ENCODE results near the gene ARHGAP4.

Gene ARHGAP4

DNA sequence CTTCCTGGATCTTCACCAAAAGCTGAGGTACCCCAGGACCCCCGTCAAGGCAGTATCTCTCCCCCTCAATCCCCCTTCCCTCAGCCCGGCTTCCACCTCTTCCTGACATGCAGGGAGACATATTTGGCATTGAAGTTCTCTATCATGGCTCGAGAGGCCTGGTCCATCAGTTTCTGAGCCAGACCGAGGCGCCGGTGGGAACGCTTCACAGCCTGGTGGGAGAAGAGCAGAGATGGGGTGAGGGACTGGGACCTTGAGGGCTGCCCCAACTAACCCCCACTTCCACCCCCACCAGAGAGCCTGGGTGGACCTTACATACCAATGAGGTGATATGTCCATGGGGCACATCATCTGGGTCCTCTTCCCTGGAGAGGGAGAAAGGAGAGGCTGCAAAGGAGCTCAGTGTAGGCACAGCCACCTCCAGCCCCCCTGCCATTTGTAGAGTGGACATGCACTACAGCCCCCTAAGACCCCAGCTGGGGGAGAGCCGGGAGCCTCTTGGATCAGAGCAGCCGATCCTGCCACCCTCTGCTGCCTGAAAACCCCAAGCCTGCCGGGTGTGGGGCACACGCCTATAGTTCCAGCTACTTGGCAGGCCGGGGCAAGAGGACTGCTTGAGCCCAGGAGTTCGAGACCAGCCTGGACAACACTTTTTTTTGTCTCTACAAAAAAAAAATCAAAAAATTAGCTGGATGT, 6.3 kb upstream of the ARHGAP4 start:
- H2AK5ac ChIP-seq (ENCODE audit: low read length), result no peak overlapping the region
- peaks cover 10% of the 10 kb centered on the region for H3K79me2 ChIP-seq (ENCODE audit: control insufficient read depth, insufficient read depth, low read length)
- DNase-seq, result no peak
- no peaks in the 10 kb centered on the region for H3K4me1 ChIP-seq (ENCODE audit: control insufficient read depth, low read depth, low read length)
- no peaks in the 10 kb centered on the region for H3K27me3 ChIP-seq (ENCODE audit: insufficient read depth, low read length, poor library complexity)
- no peak overlapping the region for H4K8ac ChIP-seq (ENCODE audit: low read depth, low read length)
- no peak overlapping the region for H3K9ac ChIP-seq (ENCODE audit: low read length)
- no peak overlapping the region for H3K4me3 ChIP-seq (ENCODE audit: low read length)
- no peak overlapping the region for H3K56ac ChIP-seq (ENCODE audit: low read length)
- no peak overlapping the region for H2BK120ac ChIP-seq (ENCODE audit: low read depth, low read length)
- no peak overlapping the region for H2BK15ac ChIP-seq (replicated peaks; ENCODE audit: low read depth)
- no peaks in the 10 kb centered on the region for H3K36me3 ChIP-seq (ENCODE audit: control insufficient read depth, insufficient read depth, low read length)
- H2BK5ac ChIP-seq (ENCODE audit: low read length), result no peak overlapping the region
- H3K18ac ChIP-seq (ENCODE audit: low read length), result no peak overlapping the region
- H3K23ac ChIP-seq (ENCODE audit: low read length), result no peak overlapping the region
- WGBS (ENCODE audit: extremely low coverage, insufficient coverage, low lambda C conversion rate), result no CpG with 5 or more reads among the region's 13 CpGs
- H3K4ac ChIP-seq (ENCODE audit: low read depth, low read length), result no peak overlapping the region
- H4K5ac ChIP-seq (ENCODE audit: low read length), result no peak overlapping the region
- no peaks in the 10 kb centered on the region for H3K79me1 ChIP-seq (ENCODE audit: low read length)
- H3K4me2 ChIP-seq (ENCODE audit: low read length), result no peak overlapping the region
- no peak overlapping the region for H3K27ac ChIP-seq (ENCODE audit: low read depth, low read length)

DNA sequence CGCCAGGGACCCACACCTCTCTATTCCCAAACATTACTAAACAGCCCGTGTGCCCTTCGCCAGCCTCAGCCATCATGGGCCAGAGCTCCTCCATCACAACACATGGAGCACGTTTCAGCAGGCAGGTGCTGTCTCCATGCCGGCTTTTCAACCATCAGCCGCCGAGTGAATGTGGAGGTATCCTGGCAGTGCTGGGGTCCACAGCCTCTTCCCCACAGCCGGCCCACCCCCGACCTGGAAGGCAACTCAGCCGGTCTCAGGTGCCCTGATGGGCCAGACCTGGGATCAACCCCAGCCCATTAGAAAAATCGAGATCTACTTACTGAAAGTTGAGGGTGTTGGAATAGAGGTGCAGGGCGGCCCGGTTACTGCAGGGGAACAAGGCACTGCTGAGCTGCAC, 5.7 kb upstream of the ARHGAP4 start:
- no peak overlapping the region for H3K4me2 ChIP-seq (ENCODE audit: low read length)
- no peak overlapping the region for H4K8ac ChIP-seq (ENCODE audit: low read depth, low read length)
- no peak overlapping the region for H2AK5ac ChIP-seq (ENCODE audit: low read length)
- no peak overlapping the region for H2BK5ac ChIP-seq (ENCODE audit: low read length)
- H3K27me3 ChIP-seq (ENCODE audit: insufficient read depth, low read length, poor library complexity), result no peaks in the 10 kb centered on the region
- H3K4me3 ChIP-seq (ENCODE audit: low read length), result no peak overlapping the region
- H3K36me3 ChIP-seq (ENCODE audit: control insufficient read depth, insufficient read depth, low read length), result no peaks in the 10 kb centered on the region
- H3K9ac ChIP-seq (ENCODE audit: low read length), result no peak overlapping the region
- DNase-seq, result no peak
- no peaks in the 10 kb centered on the region for H3K4me1 ChIP-seq (ENCODE audit: control insufficient read depth, low read depth, low read length)
- H2BK15ac ChIP-seq (replicated peaks; ENCODE audit: low read depth), result no peak overlapping the region
- H3K4ac ChIP-seq (ENCODE audit: low read depth, low read length), result no peak overlapping the region
- WGBS (ENCODE audit: extremely low coverage, insufficient coverage, low lambda C conversion rate), result no CpG with 5 or more reads among the region's 13 CpGs
- H3K23ac ChIP-seq (ENCODE audit: low read length), result no peak overlapping the region
- H3K18ac ChIP-seq (ENCODE audit: low read length), result no peak overlapping the region
- H3K27ac ChIP-seq (ENCODE audit: low read depth, low read length), result no peak overlapping the region
- H2BK120ac ChIP-seq (ENCODE audit: low read depth, low read length), result no peak overlapping the region
- H3K56ac ChIP-seq (ENCODE audit: low read length), result no peak overlapping the region
- H4K5ac ChIP-seq (ENCODE audit: low read length), result no peak overlapping the region
- H3K79me2 ChIP-seq (ENCODE audit: control insufficient read depth, insufficient read depth, low read length), result peaks cover 10% of the 10 kb centered on the region
- no peaks in the 10 kb centered on the region for H3K79me1 ChIP-seq (ENCODE audit: low read length)

- no peak overlapping the region for H3K9ac ChIP-seq (ENCODE audit: low read length)
- no peak overlapping the region for H3K4me2 ChIP-seq (ENCODE audit: low read length)
- H3K4ac ChIP-seq (ENCODE audit: low read depth, low read length), result no peak overlapping the region
- no peak overlapping the region for H3K27ac ChIP-seq (ENCODE audit: low read depth, low read length)
- no peaks in the 10 kb centered on the region for H3K4me1 ChIP-seq (ENCODE audit: control insufficient read depth, low read depth, low read length)
- H3K23ac ChIP-seq (ENCODE audit: low read length), result no peak overlapping the region
- no peak overlapping the region for H3K56ac ChIP-seq (ENCODE audit: low read length)
- H3K79me2 ChIP-seq (ENCODE audit: control insufficient read depth, insufficient read depth, low read length), result peaks cover 10% of the 10 kb centered on the region
- WGBS (ENCODE audit: extremely low coverage, insufficient coverage, low lambda C conversion rate), result no CpG with 5 or more reads among the region's 8 CpGs
- no peak overlapping the region for H2BK5ac ChIP-seq (ENCODE audit: low read length)
- H3K4me3 ChIP-seq (ENCODE audit: low read length), result no peak overlapping the region
- no peak overlapping the region for H4K8ac ChIP-seq (ENCODE audit: low read depth, low read length)
- H3K18ac ChIP-seq (ENCODE audit: low read length), result no peak overlapping the region
- no peak overlapping the region for H2BK120ac ChIP-seq (ENCODE audit: low read depth, low read length)
- no peak for DNase-seq
- H3K36me3 ChIP-seq (ENCODE audit: control insufficient read depth, insufficient read depth, low read length), result no peaks in the 10 kb centered on the region
- H2AK5ac ChIP-seq (ENCODE audit: low read length), result no peak overlapping the region
- H3K27me3 ChIP-seq (ENCODE audit: insufficient read depth, low read length, poor library complexity), result no peaks in the 10 kb centered on the region
- H4K5ac ChIP-seq (ENCODE audit: low read length), result no peak overlapping the region
- H2BK15ac ChIP-seq (replicated peaks; ENCODE audit: low read depth), result no peak overlapping the region
- H3K79me1 ChIP-seq (ENCODE audit: low read length), result no peaks in the 10 kb centered on the region
These were observed 5.1 kb upstream of the ARHGAP4 start for GRCh38 chrX:153931151-153931550.

- H2AK5ac ChIP-seq (ENCODE audit: low read length), result no peak overlapping the region
- no peak overlapping the region for H3K23ac ChIP-seq (ENCODE audit: low read length)
- no peak overlapping the region for H2BK15ac ChIP-seq (replicated peaks; ENCODE audit: low read depth)
- no peaks in the 10 kb centered on the region for H3K36me3 ChIP-seq (ENCODE audit: control insufficient read depth, insufficient read depth, low read length)
- H3K4me1 ChIP-seq (ENCODE audit: control insufficient read depth, low read depth, low read length), result peaks cover under 1% of the 10 kb centered on the region
- no peak overlapping the region for H2BK5ac ChIP-seq (ENCODE audit: low read length)
- no peak overlapping the region for H2BK120ac ChIP-seq (ENCODE audit: low read depth, low read length)
- no peak overlapping the region for H3K4me3 ChIP-seq (ENCODE audit: low read length)
- H3K4ac ChIP-seq (ENCODE audit: low read depth, low read length), result no peak overlapping the region
- H3K18ac ChIP-seq (ENCODE audit: low read length), result no peak overlapping the region
- no peak overlapping the region for H3K56ac ChIP-seq (ENCODE audit: low read length)
- WGBS (ENCODE audit: extremely low coverage, insufficient coverage, low lambda C conversion rate), result no CpG with 5 or more reads among the region's 31 CpGs
- H4K8ac ChIP-seq (ENCODE audit: low read depth, low read length), result no peak overlapping the region
- H4K5ac ChIP-seq (ENCODE audit: low read length), result no peak overlapping the region
- no peak overlapping the region for H3K27ac ChIP-seq (ENCODE audit: low read depth, low read length)
- H3K4me2 ChIP-seq (ENCODE audit: low read length), result no peak overlapping the region
- H3K79me2 ChIP-seq (ENCODE audit: control insufficient read depth, insufficient read depth, low read length), result peaks cover 10% of the 10 kb centered on the region
- no peak for DNase-seq
- no peaks in the 10 kb centered on the region for H3K27me3 ChIP-seq (ENCODE audit: insufficient read depth, low read length, poor library complexity)
- H3K9ac ChIP-seq (ENCODE audit: low read length), result no peak overlapping the region
- no peaks in the 10 kb centered on the region for H3K79me1 ChIP-seq (ENCODE audit: low read length)
These were observed 4.2 kb upstream of the ARHGAP4 start for GRCh38 chrX:153930011-153930910.

DNA sequence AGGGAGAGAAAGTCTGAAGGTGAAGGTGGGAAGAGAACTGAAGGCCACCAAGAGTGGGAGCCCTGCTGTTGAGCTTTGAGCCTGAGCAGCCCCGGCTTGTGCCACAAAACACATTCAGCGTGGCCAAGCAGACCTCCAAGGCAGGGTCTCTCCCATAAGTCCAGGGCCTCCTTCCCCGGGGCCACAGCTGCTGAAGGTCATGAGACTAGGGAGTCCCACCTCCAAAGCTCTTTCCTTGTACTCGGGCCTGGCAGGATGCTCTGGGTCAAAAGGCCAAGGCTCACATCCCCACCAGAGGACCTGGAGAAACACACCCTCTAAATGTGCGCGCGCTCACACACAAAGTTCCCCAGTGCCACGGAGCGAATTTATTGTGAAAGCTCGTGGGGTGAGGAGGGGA, 3.5 kb upstream of the ARHGAP4 start:
- Histone ChIP-seq H3K9ac (ENCODE audit: low read length) (no peak overlapping the region), H3K27me3 (ENCODE audit: insufficient read depth, low read length, poor library complexity) (no peaks in the 10 kb centered on the region), H3K36me3 (ENCODE audit: control insufficient read depth, insufficient read depth, low read length) (no peaks in the 10 kb centered on the region), H3K4me3 (ENCODE audit: low read length) (no peak overlapping the region), H3K23ac (ENCODE audit: low read length) (no peak overlapping the region), H3K4ac (ENCODE audit: low read depth, low read length) (no peak overlapping the region), H3K79me1 (ENCODE audit: low read length) (no peaks in the 10 kb centered on the region), H3K18ac (ENCODE audit: low read length) (no peak overlapping the region), H2AK5ac (ENCODE audit: low read length) (no peak overlapping the region), H2BK5ac (ENCODE audit: low read length) (no peak overlapping the region), H3K4me2 (ENCODE audit: low read length) (no peak overlapping the region), H2BK15ac (replicated peaks; ENCODE audit: low read depth) (no peak overlapping the region), H3K79me2 (ENCODE audit: control insufficient read depth, insufficient read depth, low read length) (peaks cover 10% of the 10 kb centered on the region), H3K27ac (ENCODE audit: low read depth, low read length) (no peak overlapping the region), H2BK120ac (ENCODE audit: low read depth, low read length) (no peak overlapping the region), H3K4me1 (ENCODE audit: control insufficient read depth, low read depth, low read length) (peaks cover 3% of the 10 kb centered on the region), H3K56ac (ENCODE audit: low read length) (no peak overlapping the region), H4K5ac (ENCODE audit: low read length) (no peak overlapping the region), H4K8ac (ENCODE audit: low read depth, low read length) (no peak overlapping the region)
- no CpG with 5 or more reads among the region's 10 CpGs for WGBS (ENCODE audit: extremely low coverage, insufficient coverage, low lambda C conversion rate)
- DNase-seq, result no peak

Measured in mesendoderm (in vitro differentiated cells).